ENCODE data around the gene KRTAP4-1. TPM values are rescaled to one million over a fixed set of nuclear protein-coding genes. Genes with fewer than 3 reads are reported as not detected.
"Not testable (repeated sequence)": the region's sequence is repeated elsewhere in the genome, so short reads cannot be mapped to it uniquely, and the experiment has no call there.

KRTAP4-1 gene
- total and polyA plus RNA-seq, 12 donors: not detected

GRCh38 chr17:41167561-41167960 is 17.1 kb downstream of the KRTAP4-1 start:
- ATAC-seq: no peak
- 73 to 85% methylated on average over 7 of the region's 7 CpGs for WGBS, 2 donors

GRCh38 chr17:41163828-41164227 is 20.9 kb downstream of the KRTAP4-1 start:
- Histone ChIP-seq H3K27me3 (peaks cover 0 to 31% (median 9%) of the 10 kb centered on the region in 7 donors), H3K4me1 (no peaks in the 10 kb centered on the region), H3K9me3 (no peaks in the 10 kb centered on the region), H3K27ac (no peak overlapping the region), H3K36me3 (no peaks in the 10 kb centered on the region), H3K4me3 (no peak overlapping the region)
- DNase-seq: no peak
- 69 to 73% methylated on average over 7 of the region's 7 CpGs for WGBS, 2 donors
- intact Hi-C loops (cut with DNase I): loop anchor here in 1 of 10 donors (10.0 kb wide), 1 partner anchor 61 kb away; the partner anchor contains the start of gene KRTAP9-2
- no peak for ATAC-seq
- no peak for TF ChIP-seq CTCF (IDR thresholded peaks at IDR 0.05)

More at GRCh38 chr17:41167561-41167960, 17.1 kb downstream of the KRTAP4-1 start:
- no peak overlapping the region for H3K27ac ChIP-seq
- H3K27me3 ChIP-seq: peaks cover 0 to 24% (median 4%) of the 10 kb centered on the region in 7 donors
- intact Hi-C loops (cut with DNase I): loop anchor here in 2 of 10 donors (5.0 to 10.0 kb wide), 2 partner anchors 57 to 85 kb away; partner anchors contain the start of genes KRTAP4-7 (in 1 of the 2) and KRTAP9-2 (in 1 of the 2)
- H3K4me3 ChIP-seq: no peak overlapping the region
- H3K4me1 ChIP-seq: no peaks in the 10 kb centered on the region
- no peak for DNase-seq
- H3K9me3 ChIP-seq: no peaks in the 10 kb centered on the region
- no peaks in the 10 kb centered on the region for H3K36me3 ChIP-seq
- TF ChIP-seq CTCF (IDR thresholded peaks at IDR 0.05): no peak

GRCh38 chr17:41160648-41161047 is 24.1 kb downstream of the KRTAP4-1 start, which contains the start of gene KRTAP4-4:
Gene KRTAP4-4, minus strand, starts transcription at chr17:41160748. Its CDS starts 57 bp downstream, at chr17:41160691.
- 79 to 95% methylated on average over 1 of the region's 1 CpG for WGBS, 2 donors
- no peak for TF ChIP-seq CTCF (IDR thresholded peaks at IDR 0.05)
- Histone ChIP-seq H3K27ac (no peak within 1 kb of the TSS), H3K9me3 (no peaks in the 10 kb centered on the region), H3K4me3 (no peak within 1 kb of the TSS), H3K27me3 (peaks cover 0 to 55% (median 23%) of the 10 kb centered on the region in 7 donors), H3K4me1 (no peaks in the 10 kb centered on the region), H3K36me3 (no peaks in the 10 kb centered on the region)
- DNase-seq (no peak), ATAC-seq (no peak)
- intact Hi-C loops (cut with DNase I): loop anchor here in 1 of 10 donors (10.0 kb wide), 1 partner anchor 64 kb away; the partner anchor contains the start of gene KRTAP9-2

DNA sequence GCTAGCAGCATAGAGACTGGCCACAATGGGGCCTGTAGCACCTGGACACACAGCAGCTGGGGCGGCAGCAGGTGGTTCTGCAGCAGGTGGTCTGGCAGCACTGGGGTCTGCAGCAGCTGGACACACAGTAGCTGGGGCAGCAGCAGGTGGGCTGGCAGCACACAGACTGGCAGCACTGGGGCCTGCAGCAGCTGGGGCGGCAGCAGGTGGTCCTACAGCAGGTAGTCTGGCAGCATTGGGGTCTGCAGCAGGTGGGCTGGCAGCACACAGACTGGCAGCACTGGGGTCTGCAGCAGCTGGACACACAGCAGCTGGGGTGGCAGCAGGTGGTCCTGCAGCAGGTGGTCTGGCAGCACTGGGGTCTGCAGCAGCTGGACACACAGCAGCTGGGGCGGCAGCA is 24.5 kb downstream of the KRTAP4-1 start:
- not testable (repeated sequence) for H3K36me3 ChIP-seq, H3K4me1 ChIP-seq, H3K27ac ChIP-seq, H3K4me3 ChIP-seq, H3K9me3 ChIP-seq, DNase-seq, ATAC-seq
- 79 to 88% methylated on average over 3 of the region's 3 CpGs for WGBS, 2 donors
- H3K27me3 ChIP-seq: peaks cover 0 to 57% (median 23%) of the 10 kb centered on the region in 7 donors
- intact Hi-C loops (cut with DNase I): loop anchor here in 1 of 10 donors (10.0 kb wide), 1 partner anchor 65 kb away; the partner anchor contains the start of gene KRTAP9-2

GRCh38 chr17:41153856-41154255 is 30.9 kb downstream of the KRTAP4-1 start:
- no peak for TF ChIP-seq CTCF (IDR thresholded peaks at IDR 0.05)
- no peak for DNase-seq
- intact Hi-C loops (cut with DNase I): no loop called here
- Histone ChIP-seq H3K27ac (no peak overlapping the region), H3K4me3 (no peak overlapping the region), H3K9me3 (no peaks in the 10 kb centered on the region), H3K4me1 (no peaks in the 10 kb centered on the region), H3K36me3 (no peaks in the 10 kb centered on the region), H3K27me3 (peaks cover 0 to 40% (median 21%) of the 10 kb centered on the region in 7 donors)
- WGBS, 2 donors: 2 to 3% methylated on average over 2 of the region's 2 CpGs
- no peak for ATAC-seq

Data from heart right ventricle (tissue), 16 donors.